ENCODE results near the gene MDGA2.
"Not testable (repeated sequence)": the region's sequence is repeated elsewhere in the genome, so short reads cannot be mapped to it uniquely, and the experiment has no call there.

MDGA2 gene

GRCh38 chr14:47211263-47211662 is 464.1 kb downstream of the MDGA2 start:
- no peak for DNase-seq

GRCh38 chr14:47210099-47210498 is 465.3 kb downstream of the MDGA2 start:
- DNase-seq: no peak

- DNase-seq: no peak
These were observed 467.0 kb downstream of the MDGA2 start for GRCh38 chr14:47208434-47208833.

- no peak for DNase-seq
These were observed 467.8 kb downstream of the MDGA2 start for GRCh38 chr14:47207617-47208016.

GRCh38 chr14:47200740-47201139 is 474.7 kb downstream of the MDGA2 start:
- no peak for DNase-seq

GRCh38 chr14:47195582-47195981 is 479.8 kb downstream of the MDGA2 start:
- DNase-seq: no peak

GRCh38 chr14:47194055-47194454 is 481.4 kb downstream of the MDGA2 start:
- no peak for DNase-seq

- DNase-seq: not testable (repeated sequence)
These were observed 483.2 kb downstream of the MDGA2 start for GRCh38 chr14:47192203-47192602.

GRCh38 chr14:47191700-47192099 is 483.7 kb downstream of the MDGA2 start:
- DNase-seq: no peak

- no peak for DNase-seq
These were observed 485.4 kb downstream of the MDGA2 start for GRCh38 chr14:47189911-47190484.

GRCh38 chr14:47186486-47186885 is 488.9 kb downstream of the MDGA2 start:
- DNase-seq: no peak

- no peak for DNase-seq
These were observed 495.5 kb downstream of the MDGA2 start for GRCh38 chr14:47179906-47180305.

GRCh38 chr14:47171896-47172295 is 503.5 kb downstream of the MDGA2 start:
- DNase-seq: not testable (repeated sequence)

GRCh38 chr14:47167402-47167801 is 508.0 kb downstream of the MDGA2 start:
- no peak for DNase-seq

- no peak for DNase-seq
These were observed 520.0 kb downstream of the MDGA2 start for GRCh38 chr14:47155395-47155794.

GRCh38 chr14:47154276-47154797 is 521.1 kb downstream of the MDGA2 start:
- no peak for DNase-seq

GRCh38 chr14:47153746-47154145 is 521.7 kb downstream of the MDGA2 start:
- no peak for DNase-seq

- DNase-seq: no peak
These were observed 525.1 kb downstream of the MDGA2 start for GRCh38 chr14:47150267-47150666.

GRCh38 chr14:47149326-47149725 is 526.1 kb downstream of the MDGA2 start:
- no peak for DNase-seq

GRCh38 chr14:47148686-47149085 is 526.7 kb downstream of the MDGA2 start:
- DNase-seq: no peak

- no peak for DNase-seq
These were observed 554.8 kb downstream of the MDGA2 start for GRCh38 chr14:47120645-47121044.

- DNase-seq: no peak
These were observed 571.6 kb downstream of the MDGA2 start for GRCh38 chr14:47103771-47104170.

GRCh38 chr14:47102472-47102871 is 572.9 kb downstream of the MDGA2 start:
- no peak for DNase-seq

GRCh38 chr14:47085678-47086077 is 589.7 kb downstream of the MDGA2 start:
- no peak for DNase-seq

- DNase-seq: no peak
These were observed 610.1 kb downstream of the MDGA2 start for GRCh38 chr14:47065326-47065725.
